ENCODE measurements around the gene ADGRB3.

ADGRB3 gene

DNA sequence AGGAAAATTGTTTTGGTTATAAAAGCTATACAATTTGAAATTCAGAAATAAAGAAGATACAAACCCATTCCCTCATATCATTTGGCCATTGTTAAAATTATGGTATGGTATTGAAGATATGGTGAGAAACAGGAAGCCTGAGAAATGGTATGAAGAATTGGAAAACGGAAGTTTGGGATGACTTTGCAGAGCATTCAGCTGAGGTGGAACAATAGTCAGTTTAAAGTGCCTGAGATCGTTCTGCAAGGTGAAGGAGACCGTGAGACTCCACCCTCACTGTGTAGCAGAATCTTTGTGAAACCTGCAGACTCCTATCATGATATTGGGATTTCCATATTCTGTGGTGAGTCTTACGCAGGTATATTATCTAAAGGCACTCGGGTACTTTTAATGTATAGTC lies 97.3 kb downstream of the ADGRB3 start:
- DNase-seq, result no peak
- Histone ChIP-seq H3K4me3 (ENCODE audit: low read depth, low read length) (no peak overlapping the region), H3K9me3 (ENCODE audit: severe bottlenecking) (no peaks in the 10 kb centered on the region), H3K27me3 (ENCODE audit: insufficient read depth, low read depth, severe bottlenecking) (no peaks in the 10 kb centered on the region), H3K36me3 (no peaks in the 10 kb centered on the region), H3K27ac (no peak overlapping the region)
- TF ChIP-seq, protein P1, sequence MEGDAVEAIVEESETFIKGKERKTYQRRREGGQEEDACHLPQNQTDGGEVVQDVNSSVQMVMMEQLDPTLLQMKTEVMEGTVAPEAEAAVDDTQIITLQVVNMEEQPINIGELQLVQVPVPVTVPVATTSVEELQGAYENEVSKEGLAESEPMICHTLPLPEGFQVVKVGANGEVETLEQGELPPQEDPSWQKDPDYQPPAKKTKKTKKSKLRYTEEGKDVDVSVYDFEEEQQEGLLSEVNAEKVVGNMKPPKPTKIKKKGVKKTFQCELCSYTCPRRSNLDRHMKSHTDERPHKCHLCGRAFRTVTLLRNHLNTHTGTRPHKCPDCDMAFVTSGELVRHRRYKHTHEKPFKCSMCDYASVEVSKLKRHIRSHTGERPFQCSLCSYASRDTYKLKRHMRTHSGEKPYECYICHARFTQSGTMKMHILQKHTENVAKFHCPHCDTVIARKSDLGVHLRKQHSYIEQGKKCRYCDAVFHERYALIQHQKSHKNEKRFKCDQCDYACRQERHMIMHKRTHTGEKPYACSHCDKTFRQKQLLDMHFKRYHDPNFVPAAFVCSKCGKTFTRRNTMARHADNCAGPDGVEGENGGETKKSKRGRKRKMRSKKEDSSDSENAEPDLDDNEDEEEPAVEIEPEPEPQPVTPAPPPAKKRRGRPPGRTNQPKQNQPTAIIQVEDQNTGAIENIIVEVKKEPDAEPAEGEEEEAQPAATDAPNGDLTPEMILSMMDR (IDR thresholded peaks at IDR 0.05; ENCODE audit: low read depth, low read length), result no peak

DNA sequence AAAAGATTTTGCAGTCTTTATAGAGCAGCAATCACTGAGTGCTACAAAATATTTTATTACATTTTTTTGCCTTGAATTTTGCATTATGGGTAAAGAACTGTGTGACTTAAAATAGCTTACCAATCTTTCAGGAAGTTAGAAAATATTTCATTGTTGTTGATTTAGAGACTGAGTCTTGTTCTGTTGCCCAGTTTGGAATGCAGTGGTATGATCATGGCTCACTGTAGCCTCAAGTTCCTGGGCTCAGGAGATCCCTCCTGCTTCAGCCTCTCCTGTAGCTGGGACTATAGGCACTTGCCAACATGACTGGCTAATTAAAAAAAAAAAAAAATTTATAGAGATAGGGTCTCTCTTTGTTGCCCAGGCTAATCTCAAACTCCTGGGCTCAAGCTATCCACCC lies 100.8 kb downstream of the ADGRB3 start:
- Histone ChIP-seq H3K27ac (no peak overlapping the region), H3K36me3 (no peaks in the 10 kb centered on the region), H3K4me3 (ENCODE audit: low read depth, low read length) (no peak overlapping the region), H3K27me3 (ENCODE audit: insufficient read depth, low read depth, severe bottlenecking) (no peaks in the 10 kb centered on the region), H3K9me3 (ENCODE audit: severe bottlenecking) (no peaks in the 10 kb centered on the region)
- TF ChIP-seq, protein P1 (IDR thresholded peaks at IDR 0.05; ENCODE audit: low read depth, low read length), result no peak
- DNase-seq, result no peak

DNA sequence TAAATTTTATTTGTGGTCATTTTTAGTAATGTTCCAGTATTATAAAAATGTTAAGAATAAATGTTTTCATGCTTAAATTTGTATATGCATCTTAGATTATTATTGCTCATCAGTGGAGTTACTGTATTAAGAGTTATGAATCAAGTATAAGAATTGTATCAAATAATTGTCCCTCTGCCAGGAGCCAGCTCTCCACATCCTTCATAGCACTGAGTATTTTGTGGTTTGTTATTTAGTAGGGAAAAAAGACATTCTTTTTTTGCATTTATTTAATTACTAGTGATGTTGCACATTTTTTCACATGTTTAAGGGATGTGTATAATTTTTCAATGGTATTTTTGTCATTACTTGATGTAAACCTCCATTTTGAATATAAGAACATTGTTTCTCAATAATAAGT lies 102.0 kb downstream of the ADGRB3 start:
- H3K36me3 ChIP-seq, result no peaks in the 10 kb centered on the region
- H3K27me3 ChIP-seq (ENCODE audit: insufficient read depth, low read depth, severe bottlenecking), result no peaks in the 10 kb centered on the region
- H3K27ac ChIP-seq, result no peak overlapping the region
- no peak for DNase-seq
- no peak overlapping the region for H3K4me3 ChIP-seq (ENCODE audit: low read depth, low read length)
- TF ChIP-seq, protein P1 (IDR thresholded peaks at IDR 0.05; ENCODE audit: low read depth, low read length), result no peak
- H3K9me3 ChIP-seq (ENCODE audit: severe bottlenecking), result no peaks in the 10 kb centered on the region

DNA sequence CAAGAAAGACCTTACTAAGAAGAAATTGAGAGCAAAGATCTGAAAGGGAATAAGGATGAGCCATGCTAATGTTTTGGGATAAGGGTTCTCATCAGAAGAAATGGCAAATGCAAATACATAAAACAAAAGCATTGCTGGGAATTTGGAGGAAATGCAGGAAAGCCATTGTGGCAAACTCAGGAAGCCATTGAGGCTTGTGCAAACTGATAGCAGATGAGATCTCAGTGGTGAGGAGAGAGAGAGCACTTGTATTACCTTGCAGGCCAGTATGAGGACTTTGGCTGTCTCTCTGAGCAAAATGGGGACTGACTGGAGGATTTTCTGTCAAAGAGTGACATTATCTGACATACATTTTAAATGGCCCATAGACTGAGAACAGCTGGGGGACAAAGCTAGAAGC lies 103.0 kb downstream of the ADGRB3 start:
- no peak for DNase-seq
- H3K9me3 ChIP-seq (ENCODE audit: severe bottlenecking), result no peaks in the 10 kb centered on the region
- TF ChIP-seq, protein P1 (IDR thresholded peaks at IDR 0.05; ENCODE audit: low read depth, low read length), result no peak
- H3K36me3 ChIP-seq, result no peaks in the 10 kb centered on the region
- no peak overlapping the region for H3K27ac ChIP-seq
- no peaks in the 10 kb centered on the region for H3K27me3 ChIP-seq (ENCODE audit: insufficient read depth, low read depth, severe bottlenecking)
- no peak overlapping the region for H3K4me3 ChIP-seq (ENCODE audit: low read depth, low read length)

DNA sequence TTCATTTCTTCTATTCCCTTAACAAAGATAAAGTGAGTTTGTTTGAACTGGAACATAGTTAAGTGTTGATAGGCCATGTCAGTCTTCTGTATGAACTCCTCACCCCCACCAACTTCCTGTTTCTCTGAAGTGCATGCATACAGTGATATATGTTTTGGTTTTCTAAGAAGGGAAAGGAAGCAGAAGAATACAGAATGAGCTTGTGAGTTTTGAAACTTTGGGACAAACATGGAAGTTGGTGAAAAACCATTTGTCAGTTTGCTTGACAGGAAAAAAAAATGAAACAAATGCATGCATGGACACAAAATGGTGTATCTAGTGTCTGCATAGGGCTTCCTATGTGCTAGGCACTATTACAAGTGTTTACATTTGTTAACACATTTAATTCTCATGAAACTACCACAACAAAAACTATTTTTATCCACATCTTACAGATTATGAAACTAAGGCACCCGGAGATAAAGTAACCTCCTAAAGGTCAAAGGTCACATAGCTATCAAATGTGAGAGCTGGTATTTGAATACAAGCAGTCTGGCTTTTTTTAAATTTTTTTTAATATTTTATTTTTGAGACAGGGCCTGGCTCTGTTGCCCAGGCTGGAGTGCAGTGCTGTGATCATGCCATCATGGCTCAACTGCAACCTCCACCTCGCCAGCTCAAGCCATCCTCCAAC lies 105.9 kb downstream of the ADGRB3 start:
- DNase-seq, result no peak
- Histone ChIP-seq H3K36me3 (no peaks in the 10 kb centered on the region), H3K9me3 (ENCODE audit: severe bottlenecking) (no peaks in the 10 kb centered on the region), H3K27ac (no peak overlapping the region), H3K4me3 (ENCODE audit: low read depth, low read length) (no peak overlapping the region), H3K27me3 (ENCODE audit: insufficient read depth, low read depth, severe bottlenecking) (no peaks in the 10 kb centered on the region)
- TF ChIP-seq, protein P1 (IDR thresholded peaks at IDR 0.05; ENCODE audit: low read depth, low read length), result no peak
